ENCODE results near the gene SP9. TPM values are rescaled to one million over a fixed set of nuclear protein-coding genes. Genes with fewer than 3 reads are reported as not detected.

SP9 gene
- total and polyA plus RNA-seq, 2 experiments from 2014 or later, result not detected

DNA sequence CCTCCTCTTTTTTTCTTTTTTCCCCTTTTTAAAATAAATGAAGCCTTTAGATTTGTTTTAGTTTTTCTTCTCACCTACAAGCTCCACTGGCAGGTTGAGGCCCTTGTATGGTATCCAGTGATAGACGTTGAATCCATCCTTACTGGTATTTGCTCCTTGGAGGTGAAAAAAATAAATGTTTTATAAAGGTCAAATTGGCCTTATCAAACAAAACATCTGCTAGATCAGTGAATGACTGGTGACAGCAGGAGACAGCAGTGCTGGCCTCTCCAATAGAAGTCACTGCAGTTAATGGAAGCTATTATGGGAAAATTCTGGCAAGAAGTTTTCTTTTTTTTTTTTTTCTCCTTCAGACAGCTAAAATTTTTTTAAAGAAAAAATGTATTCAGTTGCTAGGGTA, 12.6 kb upstream of the SP9 start:
- no peaks in the 10 kb centered on the region for H3K36me3 ChIP-seq
- no peak overlapping the region for H3K27ac ChIP-seq

DNA sequence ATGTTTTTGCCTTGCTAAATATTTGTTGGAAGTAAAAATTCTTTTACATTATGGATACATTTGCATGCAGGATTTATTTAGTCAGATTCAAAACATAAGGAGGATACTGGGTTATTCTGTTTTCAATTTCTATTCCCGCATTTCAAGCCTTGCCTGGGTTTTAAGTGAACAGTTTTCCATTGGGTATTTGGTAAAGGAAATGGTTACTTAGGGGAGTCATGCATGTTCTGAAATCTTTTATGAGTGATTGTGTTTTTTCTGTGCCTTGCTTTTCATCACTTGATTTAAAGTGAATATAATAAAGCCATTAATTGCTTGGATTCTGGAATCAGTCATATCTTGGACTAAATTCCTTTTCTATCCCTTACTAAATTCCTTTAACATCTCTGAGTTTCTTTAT, 12.0 kb upstream of the SP9 start:
- Histone ChIP-seq H3K4me3 (no peak overlapping the region), H3K27ac (no peak overlapping the region), H3K27me3 (peaks cover 73% of the 10 kb centered on the region), H3K4me1 (ENCODE audit: low read depth) (no peaks in the 10 kb centered on the region), H3K36me3 (no peaks in the 10 kb centered on the region), H3K9me3 (ENCODE audit: low read depth) (no peaks in the 10 kb centered on the region)
- TF ChIP-seq, protein P1, sequence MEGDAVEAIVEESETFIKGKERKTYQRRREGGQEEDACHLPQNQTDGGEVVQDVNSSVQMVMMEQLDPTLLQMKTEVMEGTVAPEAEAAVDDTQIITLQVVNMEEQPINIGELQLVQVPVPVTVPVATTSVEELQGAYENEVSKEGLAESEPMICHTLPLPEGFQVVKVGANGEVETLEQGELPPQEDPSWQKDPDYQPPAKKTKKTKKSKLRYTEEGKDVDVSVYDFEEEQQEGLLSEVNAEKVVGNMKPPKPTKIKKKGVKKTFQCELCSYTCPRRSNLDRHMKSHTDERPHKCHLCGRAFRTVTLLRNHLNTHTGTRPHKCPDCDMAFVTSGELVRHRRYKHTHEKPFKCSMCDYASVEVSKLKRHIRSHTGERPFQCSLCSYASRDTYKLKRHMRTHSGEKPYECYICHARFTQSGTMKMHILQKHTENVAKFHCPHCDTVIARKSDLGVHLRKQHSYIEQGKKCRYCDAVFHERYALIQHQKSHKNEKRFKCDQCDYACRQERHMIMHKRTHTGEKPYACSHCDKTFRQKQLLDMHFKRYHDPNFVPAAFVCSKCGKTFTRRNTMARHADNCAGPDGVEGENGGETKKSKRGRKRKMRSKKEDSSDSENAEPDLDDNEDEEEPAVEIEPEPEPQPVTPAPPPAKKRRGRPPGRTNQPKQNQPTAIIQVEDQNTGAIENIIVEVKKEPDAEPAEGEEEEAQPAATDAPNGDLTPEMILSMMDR (IDR thresholded peaks at IDR 0.05; ENCODE audit: low read depth, low read length), result no peak
- DNase-seq (ENCODE audit: low read depth in 1 of 2, low spot score in 1 of 2), result no peak

More for the DNA sequence above, 12.6 kb upstream of the SP9 start:
- peaks cover 67% of the 10 kb centered on the region for H3K27me3 ChIP-seq
- DNase-seq (ENCODE audit: low read depth in 1 of 2, low spot score in 1 of 2), result no peak
- TF ChIP-seq, protein P1 (IDR thresholded peaks at IDR 0.05; ENCODE audit: low read depth, low read length), result no peak
- no peak overlapping the region for H3K4me3 ChIP-seq
- no peaks in the 10 kb centered on the region for H3K4me1 ChIP-seq (ENCODE audit: low read depth)
- H3K9me3 ChIP-seq (ENCODE audit: low read depth), result no peaks in the 10 kb centered on the region

DNA sequence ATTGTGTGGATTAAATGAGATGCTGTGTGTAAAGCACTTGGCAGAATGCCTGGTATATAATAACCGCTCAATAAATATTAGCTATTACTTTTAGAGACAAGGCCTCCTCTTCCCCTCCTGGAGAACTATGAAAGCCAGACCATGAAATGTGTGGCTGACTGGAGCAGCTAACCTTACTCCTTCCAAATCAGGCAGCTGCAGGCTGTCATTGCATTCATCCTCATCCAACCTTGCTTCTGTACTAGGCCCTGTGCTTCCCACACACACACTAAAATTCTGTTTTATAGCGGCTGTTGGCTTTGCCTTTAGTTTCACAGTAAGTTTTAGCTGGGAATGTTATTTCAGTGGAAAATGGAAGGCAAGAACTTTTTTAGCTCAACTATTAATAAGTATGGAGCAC, 10.2 kb upstream of the SP9 start:
- no peak overlapping the region for H3K4me3 ChIP-seq
- H3K27ac ChIP-seq, result no peak overlapping the region
- H3K4me1 ChIP-seq (ENCODE audit: low read depth), result no peaks in the 10 kb centered on the region
- no peaks in the 10 kb centered on the region for H3K36me3 ChIP-seq
- TF ChIP-seq, protein P1 (IDR thresholded peaks at IDR 0.05; ENCODE audit: low read depth, low read length), result no peak
- no peaks in the 10 kb centered on the region for H3K9me3 ChIP-seq (ENCODE audit: low read depth)
- H3K27me3 ChIP-seq, result peaks cover 85% of the 10 kb centered on the region
- DNase-seq (ENCODE audit: low read depth in 1 of 2, low spot score in 1 of 2), result no peak

DNA sequence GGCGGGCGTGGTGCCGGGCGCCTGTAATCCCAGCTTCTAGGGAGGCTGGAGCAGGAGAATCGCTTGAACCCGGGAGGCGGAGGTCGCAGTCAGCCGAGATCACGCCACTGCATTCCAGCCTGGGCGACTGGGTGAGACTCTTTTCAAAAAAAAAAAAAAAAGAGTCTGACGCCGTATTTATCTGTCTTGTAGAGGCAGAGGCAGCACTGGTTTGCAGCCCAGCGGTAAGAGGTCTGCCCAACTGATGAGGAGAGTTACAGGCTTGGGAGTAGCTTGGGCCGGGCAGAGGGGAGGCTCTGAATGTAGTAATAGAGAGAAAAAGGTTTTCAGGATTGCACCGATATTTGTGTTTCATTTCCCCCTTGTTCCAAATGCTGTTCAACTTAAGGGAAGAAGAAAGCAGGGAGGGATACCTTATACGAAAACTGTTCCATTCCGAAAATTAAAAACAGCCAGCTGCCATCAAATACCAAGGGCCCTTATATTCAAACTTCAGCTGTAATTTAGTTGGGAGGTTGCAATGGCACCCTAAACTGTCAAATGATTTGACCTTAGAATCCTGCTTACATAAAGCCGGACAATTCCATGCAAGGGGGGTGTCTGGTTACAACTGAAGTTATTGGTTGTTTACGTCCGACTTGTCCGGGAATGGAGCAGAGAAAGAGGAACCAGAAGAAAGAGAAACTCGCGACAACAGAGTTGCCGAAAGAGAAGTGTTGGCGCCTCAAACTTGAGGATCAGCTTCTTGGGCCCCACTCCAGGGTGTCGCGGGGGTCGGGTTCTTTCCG, 9.2 kb upstream of the SP9 start:
- TF ChIP-seq, protein P1 (IDR thresholded peaks at IDR 0.05; ENCODE audit: low read depth, low read length), result no peak
- Histone ChIP-seq H3K9me3 (ENCODE audit: low read depth) (no peaks in the 10 kb centered on the region), H3K4me3 (peak overlapping the region; percentile 33), H3K27ac (no peak overlapping the region), H3K27me3 (peaks cover 87% of the 10 kb centered on the region), H3K4me1 (ENCODE audit: low read depth) (no peaks in the 10 kb centered on the region), H3K36me3 (no peaks in the 10 kb centered on the region)
- DNase-seq (ENCODE audit: low read depth in 1 of 2, low spot score in 1 of 2), result peak in 1 of 2 donors; percentile 61

DNA sequence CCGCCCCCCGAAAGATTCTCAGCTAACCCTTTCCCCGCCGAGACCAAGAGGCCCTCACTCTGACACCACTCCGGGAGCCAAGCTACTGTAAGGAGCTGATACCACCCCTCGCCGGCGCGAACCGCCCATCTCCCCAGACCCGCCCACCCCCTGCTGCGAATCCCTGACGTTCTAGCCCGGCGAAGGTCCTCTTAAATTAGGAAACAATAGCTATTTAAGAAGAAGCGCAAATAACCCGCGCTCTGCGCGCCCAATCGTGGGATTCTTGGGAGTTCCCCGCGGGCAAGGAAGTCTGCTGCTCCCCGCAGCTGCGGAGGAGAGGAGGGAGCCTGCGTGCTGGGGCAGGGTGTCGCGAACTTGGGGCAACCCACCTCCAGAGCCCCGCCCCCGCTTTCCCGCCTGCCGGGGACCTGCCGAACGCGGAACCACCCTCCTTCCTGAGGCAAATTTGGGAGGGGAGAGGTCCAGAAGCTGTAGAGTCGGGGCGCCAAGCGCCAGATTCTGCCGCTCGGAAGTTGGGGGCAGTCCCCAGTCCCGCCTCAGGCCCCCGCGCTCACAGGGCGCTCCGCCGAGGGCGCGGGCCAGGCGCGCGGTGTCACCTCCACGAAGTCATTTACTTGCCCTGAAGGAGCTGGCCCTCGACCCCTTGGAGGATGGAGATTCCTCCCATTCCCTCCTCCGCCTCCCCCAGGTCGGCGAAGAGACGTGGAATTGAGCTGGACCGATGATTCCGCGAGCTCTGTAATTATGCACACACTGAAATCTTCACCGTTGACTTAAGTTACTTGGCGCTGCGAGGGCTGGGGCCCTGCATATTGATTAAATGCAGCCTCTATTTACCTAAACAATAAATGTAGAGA, 8.4 kb upstream of the SP9 start:
- H3K4me1 ChIP-seq (ENCODE audit: low read depth), result no peaks in the 10 kb centered on the region
- no peaks in the 10 kb centered on the region for H3K36me3 ChIP-seq
- no peak overlapping the region for H3K27ac ChIP-seq
- peak overlapping the region; percentile 33 for H3K4me3 ChIP-seq
- no peaks in the 10 kb centered on the region for H3K9me3 ChIP-seq (ENCODE audit: low read depth)
- peak in 1 of 2 donors; percentile 61 for DNase-seq (ENCODE audit: low read depth in 1 of 2, low spot score in 1 of 2)
- TF ChIP-seq, protein P1 (IDR thresholded peaks at IDR 0.05; ENCODE audit: low read depth, low read length), result no peak
- H3K27me3 ChIP-seq, result peaks cover 89% of the 10 kb centered on the region

All from cardiac muscle cell (in vitro differentiated cells and primary cell).